ENCODE measurements around the gene USP1.

The USP1 gene

GRCh38 chr1:62492521-62492920 is 55.7 kb downstream of the USP1 start:
- no peak for DNase-seq (ENCODE audit: low spot score)

GRCh38 chr1:62493656-62494055 is 56.8 kb downstream of the USP1 start:
- no peak for DNase-seq (ENCODE audit: low spot score)

GRCh38 chr1:62494137-62494536 is 57.3 kb downstream of the USP1 start:
- DNase-seq (ENCODE audit: low spot score) = no peak

GRCh38 chr1:62500210-62500609 is 63.4 kb downstream of the USP1 start:
- no peak for DNase-seq (ENCODE audit: low spot score)
